ENCODE measurements around the gene PABPC1L. TPM values are rescaled to one million over a fixed set of nuclear protein-coding genes. Genes with fewer than 3 reads are reported as not detected.

The PABPC1L gene
- total RNA-seq, 4 donors from 2014 or later: 12.0 to 112 (median 31.6) TPM

DNA sequence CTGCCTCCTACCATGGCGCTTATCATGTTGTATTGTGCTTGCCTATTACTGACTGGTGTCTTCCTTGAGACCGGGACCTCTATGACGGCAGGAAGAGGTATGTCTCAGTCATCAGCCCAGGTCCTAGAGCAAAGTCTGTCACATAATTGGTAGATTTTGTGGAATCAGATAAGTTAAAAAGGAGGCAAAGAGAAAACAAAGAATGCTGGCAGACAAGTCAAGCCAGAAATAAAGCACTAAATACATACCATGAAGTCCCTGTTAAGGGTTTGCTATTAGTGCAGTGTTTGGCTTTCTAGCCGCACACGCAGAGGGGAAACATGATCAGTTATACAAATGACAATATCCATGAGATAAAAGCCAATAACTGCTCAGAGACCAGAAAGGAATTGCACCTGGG lies 44.4 kb downstream of the PABPC1L start:
- intact Hi-C loops (cut with DNase I; ENCODE audit: low total_unique reads): loop anchor here (5.0 kb wide), 1 partner anchor 1318 kb away; no protein-coding TSS in a partner anchor
- H3K27ac ChIP-seq: no peak overlapping the region
- no peak overlapping the region for H3K4me3 ChIP-seq
- in situ Hi-C loops (cut with MboI; ENCODE audit: low pct_ligation_motif_present in 1 of 4, low pct_unique_long_range_greater_than_20kb in 1 of 4, low sequenced_read_pairs in 3 of 4): no loop called here
- peaks cover 3 to 12% (median 7%) of the 10 kb centered on the region in 4 donors for H3K4me1 ChIP-seq
- 97 to 100% methylated on average over 3 to 5 of the region's 5 CpGs for WGBS, 2 donors (ENCODE audit: low coverage in 1 of 2)
- H3K27me3 ChIP-seq: no peaks in the 10 kb centered on the region
- no peak for TF ChIP-seq POLR2AphosphoS5 (IDR thresholded peaks at IDR 0.05)
- no peak for TF ChIP-seq POLR2A (IDR thresholded peaks at IDR 0.05)
- TF ChIP-seq, protein P1, sequence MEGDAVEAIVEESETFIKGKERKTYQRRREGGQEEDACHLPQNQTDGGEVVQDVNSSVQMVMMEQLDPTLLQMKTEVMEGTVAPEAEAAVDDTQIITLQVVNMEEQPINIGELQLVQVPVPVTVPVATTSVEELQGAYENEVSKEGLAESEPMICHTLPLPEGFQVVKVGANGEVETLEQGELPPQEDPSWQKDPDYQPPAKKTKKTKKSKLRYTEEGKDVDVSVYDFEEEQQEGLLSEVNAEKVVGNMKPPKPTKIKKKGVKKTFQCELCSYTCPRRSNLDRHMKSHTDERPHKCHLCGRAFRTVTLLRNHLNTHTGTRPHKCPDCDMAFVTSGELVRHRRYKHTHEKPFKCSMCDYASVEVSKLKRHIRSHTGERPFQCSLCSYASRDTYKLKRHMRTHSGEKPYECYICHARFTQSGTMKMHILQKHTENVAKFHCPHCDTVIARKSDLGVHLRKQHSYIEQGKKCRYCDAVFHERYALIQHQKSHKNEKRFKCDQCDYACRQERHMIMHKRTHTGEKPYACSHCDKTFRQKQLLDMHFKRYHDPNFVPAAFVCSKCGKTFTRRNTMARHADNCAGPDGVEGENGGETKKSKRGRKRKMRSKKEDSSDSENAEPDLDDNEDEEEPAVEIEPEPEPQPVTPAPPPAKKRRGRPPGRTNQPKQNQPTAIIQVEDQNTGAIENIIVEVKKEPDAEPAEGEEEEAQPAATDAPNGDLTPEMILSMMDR (IDR thresholded peaks at IDR 0.05): no peak
- TF ChIP-seq EP300 (IDR thresholded peaks at IDR 0.05; ENCODE audit: low read depth): no peak
- no peak for DNase-seq
- H3K9me3 ChIP-seq: no peaks in the 10 kb centered on the region
- peaks cover 0 to 40% (median 21%) of the 10 kb centered on the region in 4 donors for H3K36me3 ChIP-seq

GRCh38 chr20:44955270-44955669 lies 45.4 kb downstream of the PABPC1L start:
- H3K36me3 ChIP-seq: peaks cover 0 to 35% (median 18%) of the 10 kb centered on the region in 4 donors
- H3K9me3 ChIP-seq: no peaks in the 10 kb centered on the region
- intact Hi-C loops (cut with DNase I; ENCODE audit: low total_unique reads): no loop called here
- H3K27me3 ChIP-seq: no peaks in the 10 kb centered on the region
- H3K4me3 ChIP-seq: no peak overlapping the region
- in situ Hi-C loops (cut with MboI; ENCODE audit: low pct_ligation_motif_present in 1 of 4, low pct_unique_long_range_greater_than_20kb in 1 of 4, low sequenced_read_pairs in 3 of 4): no loop called here
- H3K27ac ChIP-seq: no peak overlapping the region
- TF ChIP-seq EP300 (IDR thresholded peaks at IDR 0.05; ENCODE audit: low read depth) (no peak), POLR2A (IDR thresholded peaks at IDR 0.05) (no peak), POLR2AphosphoS5 (IDR thresholded peaks at IDR 0.05) (no peak)
- TF ChIP-seq, protein P1 (IDR thresholded peaks at IDR 0.05): no peak
- DNase-seq: no peak
- WGBS, 2 donors (ENCODE audit: low coverage in 1 of 2): 83 to 89% methylated on average over 1 to 4 of the region's 4 CpGs
- peaks cover 5 to 16% (median 11%) of the 10 kb centered on the region in 4 donors for H3K4me1 ChIP-seq

DNA sequence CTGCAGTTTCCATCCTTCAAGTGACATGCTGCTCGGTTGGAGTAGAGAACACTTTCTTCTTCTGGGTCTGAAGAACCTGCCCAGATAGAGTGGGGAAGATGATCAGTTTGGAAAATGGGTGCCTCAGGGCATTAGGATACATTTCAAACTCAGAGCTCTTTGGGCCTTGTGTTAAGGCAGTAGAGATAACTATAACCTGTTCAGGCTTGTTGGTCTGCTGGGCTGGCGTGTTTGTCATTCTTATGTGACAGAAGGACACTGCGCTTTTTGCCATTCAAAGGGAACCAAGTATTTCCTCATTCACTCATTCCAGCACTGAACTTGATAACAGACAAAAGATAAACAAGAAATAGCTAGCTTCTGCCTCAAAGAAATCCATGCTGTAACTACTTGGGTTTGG lies 46.5 kb downstream of the PABPC1L start:
- 92 to 100% methylated on average over 3 of the region's 3 CpGs for WGBS, 2 donors (ENCODE audit: low coverage in 1 of 2)
- DNase-seq: no peak
- TF ChIP-seq EP300 (IDR thresholded peaks at IDR 0.05; ENCODE audit: low read depth) (no peak), POLR2AphosphoS5 (IDR thresholded peaks at IDR 0.05) (no peak), POLR2A (IDR thresholded peaks at IDR 0.05) (no peak)
- TF ChIP-seq, protein P1 (IDR thresholded peaks at IDR 0.05): no peak
- Histone ChIP-seq H3K27ac (no peak overlapping the region), H3K4me3 (no peak overlapping the region), H3K9me3 (no peaks in the 10 kb centered on the region), H3K36me3 (peaks cover 0 to 24% (median 13%) of the 10 kb centered on the region in 4 donors), H3K4me1 (peaks cover 5 to 24% (median 14%) of the 10 kb centered on the region in 4 donors), H3K27me3 (no peaks in the 10 kb centered on the region)
- intact Hi-C loops (cut with DNase I; ENCODE audit: low total_unique reads): no loop called here
- in situ Hi-C loops (cut with MboI; ENCODE audit: low pct_ligation_motif_present in 1 of 4, low pct_unique_long_range_greater_than_20kb in 1 of 4, low sequenced_read_pairs in 3 of 4): no loop called here

GRCh38 chr20:44958276-44958675 lies 48.4 kb downstream of the PABPC1L start:
- peaks cover 0 to 18% (median 8%) of the 10 kb centered on the region in 4 donors for H3K36me3 ChIP-seq

More at GRCh38 chr20:44958276-44958675, 48.4 kb downstream of the PABPC1L start:
- in situ Hi-C loops (cut with MboI; ENCODE audit: low pct_ligation_motif_present in 1 of 4, low pct_unique_long_range_greater_than_20kb in 1 of 4, low sequenced_read_pairs in 3 of 4): no loop called here
- Histone ChIP-seq H3K4me1 (peaks cover 5 to 24% (median 14%) of the 10 kb centered on the region in 4 donors), H3K9me3 (no peaks in the 10 kb centered on the region), H3K27me3 (no peaks in the 10 kb centered on the region), H3K27ac (no peak overlapping the region), H3K4me3 (no peak overlapping the region)
- no peak for DNase-seq
- TF ChIP-seq POLR2AphosphoS5 (IDR thresholded peaks at IDR 0.05): no peak
- TF ChIP-seq POLR2A (IDR thresholded peaks at IDR 0.05): no peak
- TF ChIP-seq, protein P1 (IDR thresholded peaks at IDR 0.05): no peak
- no peak for TF ChIP-seq EP300 (IDR thresholded peaks at IDR 0.05; ENCODE audit: low read depth)
- intact Hi-C loops (cut with DNase I; ENCODE audit: low total_unique reads): no loop called here
- 94 to 98% methylated on average over 6 to 8 of the region's 8 CpGs for WGBS, 2 donors (ENCODE audit: low coverage in 1 of 2)

Measured in transverse colon (tissue), 4 donors.